Keratinocyte (primary cell): ENCODE results near the gene THEM4. TPM values are rescaled to one million over a fixed set of nuclear protein-coding genes. Genes with fewer than 3 reads are reported as not detected.
A peak's percentile ranks its signal among the peaks of the same experiment; 100 is the strongest.

Experiments
- DNase-seq: peaks from one replicate; pipeline ENCODE4 v3.0.0-alpha.2; 2011; ENCODE audit warnings: low read depth, missing footprints, low spot score
- FAIRE-seq: peaks from 2 replicates; lab custom pipeline; 2011; peaks lifted over from hg19 to GRCh38; lab: Jason Lieb, UNC
- H2AFZ ChIP-seq: 2 replicates; pipeline ENCODE4 v1.6.0; 2012; ENCODE audit warnings: low read length, control low read depth, inconsistent platforms; ENCODE audit not compliant: control insufficient read depth
- H3K27ac ChIP-seq: 2 replicates; pipeline ENCODE4 v1.5.1; 2011; ENCODE audit warnings: low read length; ENCODE audit not compliant: control insufficient read depth, insufficient read depth
- H3K27me3 ChIP-seq: 3 replicates; pipeline ENCODE4 v1.6.0; 2011; ENCODE audit warnings: low read length; ENCODE audit not compliant: control insufficient read depth, insufficient read depth; ENCODE audit errors: extremely low read depth
- H3K36me3 ChIP-seq, 2 experiments: 2 replicates in 1 of 2; 3 replicates in 1 of 2; pipeline ENCODE4 v1.5.1; 2011; ENCODE audit warnings: low read length in 2 of 2, mild to moderate bottlenecking in 1 of 2; ENCODE audit not compliant: control insufficient read depth in 2 of 2, insufficient read depth in 2 of 2; ENCODE audit errors: extremely low read depth in 1 of 2
- H3K4me1 ChIP-seq: 3 replicates; pipeline ENCODE4 v1.5.1; 2011; ENCODE audit warnings: low read length; ENCODE audit not compliant: control insufficient read depth, insufficient read depth; ENCODE audit errors: extremely low read depth
- H3K4me2 ChIP-seq: 3 replicates; pipeline ENCODE4 v1.6.0; 2011; ENCODE audit warnings: low read depth, low read length; ENCODE audit not compliant: control insufficient read depth, insufficient read depth; ENCODE audit errors: extremely low read depth
- H3K4me3 ChIP-seq, 3 experiments: fragments of 200-600 bp in 1 of 3; sonication (generic) in 1 of 3; 2 replicates in 2 of 3; 3 replicates in 1 of 3; pipeline ENCODE4 v1.5.1; 2011 to 2016; ENCODE audit warnings: low read length in 3 of 3, mild to moderate bottlenecking in 3 of 3, control low read depth in 2 of 3, inconsistent platforms in 1 of 3, low read depth in 1 of 3, mixed read lengths in 1 of 3, mixed run types in 1 of 3, moderate library complexity in 1 of 3; ENCODE audit not compliant: control insufficient read depth in 2 of 3, insufficient read depth in 2 of 3; ENCODE audit errors: extremely low read depth in 1 of 3
- H3K79me2 ChIP-seq: 2 replicates; pipeline ENCODE4 v1.6.0; 2012; ENCODE audit warnings: low read length; ENCODE audit not compliant: control insufficient read depth, insufficient read depth
- H3K9ac ChIP-seq: 3 replicates; pipeline ENCODE4 v1.6.0; 2011; ENCODE audit warnings: low read length; ENCODE audit not compliant: control insufficient read depth, insufficient read depth; ENCODE audit errors: extremely low read depth
- H3K9me1 ChIP-seq: 3 replicates; pipeline ENCODE4 v1.6.0; 2011; ENCODE audit warnings: low read length; ENCODE audit not compliant: control insufficient read depth, insufficient read depth; ENCODE audit errors: extremely low read depth
- H3K9me3 ChIP-seq: 2 replicates; pipeline ENCODE4 v1.5.1; 2012; ENCODE audit warnings: low read depth, low read length; ENCODE audit not compliant: control insufficient read depth
- H4K20me1 ChIP-seq: 3 replicates; pipeline ENCODE4 v1.6.0; 2011; ENCODE audit warnings: low read length; ENCODE audit not compliant: control insufficient read depth, insufficient read depth; ENCODE audit errors: extremely low read depth
- CTCF ChIP-seq, 3 experiments: IDR thresholded peaks in 1 of 3; conservative IDR thresholded peaks in 1 of 3; optimal IDR thresholded peaks in 1 of 3; 2 replicates in 2 of 3; 3 replicates in 1 of 3; pipeline versions ENCODE3 to v1.5.1; 2011; ENCODE audit warnings: low read length in 3 of 3, mild to moderate bottlenecking in 3 of 3, moderate library complexity in 2 of 3, control low read depth in 1 of 3, inconsistent platforms in 1 of 3; ENCODE audit not compliant: insufficient read depth in 2 of 3; ENCODE audit errors: extremely low read depth in 1 of 3
- EZH2 ChIP-seq: IDR thresholded peaks from one replicate; pipeline ENCODE4 v1.6.1; 2012; ENCODE audit warnings: inconsistent platforms, mild to moderate bottlenecking, low read length, moderate library complexity
- dilution Hi-C: fragments of 300-500 bp; cut with MboI; formaldehyde crosslinking; loops from one replicate; pipeline ENCODE4 v1.7.0; 2020; ENCODE audit warnings: low sequenced_read_pairs; ENCODE audit not compliant: extremely low pct_ligation_motif_present
- polyA plus RNA-seq, 5 experiments: library from polyadenylated mRNA; depleted of rRNA in 3 of 5; stranded (reverse) in 3 of 5; stranded (forward) in 1 of 5; unstranded in 1 of 5; fragments of >200 nt; gene quantifications; 1 replicate in 1 of 5; 2 replicates in 3 of 5; 3 replicates in 1 of 5; pipeline versions ENCODE4 v1.2.1 to v1.2.3, GENCODE V29; 2011 to 2012; ENCODE audit warnings: missing spikeins in 2 of 5, low read depth in 1 of 5, low replicate concordance in 1 of 5

The THEM4 gene
- polyA plus RNA-seq, 1 donor (not counting 4 experiments of a cell fraction or from before 2014, with no cell fraction given): 23.3 TPM

- no peaks in the 10 kb centered on the region for H3K27me3 ChIP-seq
- no peaks in the 10 kb centered on the region for H3K79me2 ChIP-seq
- H2AFZ ChIP-seq: no peak overlapping the region
- TF ChIP-seq CTCF (optimal IDR thresholded peaks at IDR 0.05 in 1 of 3, IDR thresholded peaks at IDR 0.05 in 1 of 3, conservative IDR thresholded peaks at IDR 0.05 in 1 of 3; ENCODE audit: extremely low read depth in 1 of 3, insufficient read depth in 2 of 3, low read length in 3 of 3): no peak
- no peak overlapping the region for H3K4me2 ChIP-seq
- no peak overlapping the region for H3K27ac ChIP-seq
- H3K9me1 ChIP-seq: no peaks in the 10 kb centered on the region
- H3K9ac ChIP-seq: no peak overlapping the region
- FAIRE-seq (no peak), DNase-seq (no peak)
- H3K4me3 ChIP-seq: no peak overlapping the region
- H3K36me3 ChIP-seq: no peaks in the 10 kb centered on the region
- no peaks in the 10 kb centered on the region for H3K9me3 ChIP-seq
- H4K20me1 ChIP-seq: no peaks in the 10 kb centered on the region
- dilution Hi-C loops: no loop called here
- peaks cover 6% of the 10 kb centered on the region for H3K4me1 ChIP-seq
These were observed 3.7 kb upstream of the THEM4 start for GRCh38 chr1:151912973-151913372.

- Histone ChIP-seq H2AFZ (no peak overlapping the region), H3K4me2 (peak overlapping the region; percentile 97), H3K9me1 (no peaks in the 10 kb centered on the region), H3K79me2 (peaks cover 10% of the 10 kb centered on the region), H3K9ac (peak overlapping the region; percentile 94), H3K9me3 (peaks cover 6% of the 10 kb centered on the region), H3K27me3 (no peaks in the 10 kb centered on the region), H3K36me3 (peaks cover 0 to 2% of the 10 kb centered on the region in 2 experiments), H3K4me1 (peaks cover 10% of the 10 kb centered on the region), H4K20me1 (no peaks in the 10 kb centered on the region), H3K27ac (no peak overlapping the region), H3K4me3 (peak overlapping the region in 1 of 3 experiments; percentile 91)
- dilution Hi-C loops: no loop called here
- DNase-seq (no peak), FAIRE-seq (no peak)
- no peak for TF ChIP-seq EZH2
- TF ChIP-seq CTCF (optimal IDR thresholded peaks at IDR 0.05 in 1 of 3, IDR thresholded peaks at IDR 0.05 in 1 of 3, conservative IDR thresholded peaks at IDR 0.05 in 1 of 3; ENCODE audit: extremely low read depth in 1 of 3, insufficient read depth in 2 of 3, low read length in 3 of 3): peak in 1 of 3 experiments; percentile 6
These were observed 1.1 kb downstream of the THEM4 start for GRCh38 chr1:151908228-151908691.
